Chondrocyte (in vitro differentiated cells): ENCODE measurements around the gene TAL2. TPM values are rescaled to one million over a fixed set of nuclear protein-coding genes. Genes with fewer than 3 reads are reported as not detected.

ENCODE experiments used
- DNase-seq: peaks from one replicate; pipeline ENCODE4 v3.0.0; 2021; ENCODE audit warnings: mixed read lengths, low spot score
- H3K27ac Mint-ChIP-seq: one replicate; pipeline ENCODE4 v1.8.0; 2021; ENCODE audit warnings: mild to moderate bottlenecking, moderate library complexity, mixed read lengths; ENCODE audit not compliant: unreplicated experiment
- H3K27me3 Mint-ChIP-seq: 2 replicates; pipeline ENCODE4 v1.8.0; 2021; ENCODE audit warnings: low read depth, mixed read lengths
- H3K36me3 Mint-ChIP-seq: 2 replicates; pipeline ENCODE4 v1.8.0; 2021; ENCODE audit warnings: low read depth, mixed read lengths
- H3K4me1 Mint-ChIP-seq: 2 replicates; pipeline ENCODE4 v1.8.0; 2021; ENCODE audit warnings: low read depth, mild to moderate bottlenecking, mixed read lengths
- H3K4me3 Mint-ChIP-seq: one replicate; pipeline ENCODE4 v1.8.0; 2021; ENCODE audit warnings: mild to moderate bottlenecking, moderate library complexity, mixed read lengths; ENCODE audit not compliant: unreplicated experiment
- H3K9me3 Mint-ChIP-seq: 2 replicates; pipeline ENCODE4 v1.8.0; 2021; ENCODE audit warnings: low read depth, mixed read lengths
- total RNA-seq: library from RNA; stranded (reverse); gene quantifications from 3 replicates; pipeline ENCODE4 v1.2.1, GENCODE V29; 2021
- TF ChIP-seq, protein P1 (sequence below): fragments of 200-600 bp; sonication (generic); IDR thresholded peaks from 2 replicates; pipeline ENCODE4 v1.5.0; 2021; ENCODE audit warnings: antibody characterized with exemption, mild to moderate bottlenecking, moderate library complexity

Gene TAL2
- total RNA-seq, 1 donor from 2014 or later = not detected

GRCh38 chr9:105663914-105664313 lies 1.7 kb downstream of the TAL2 start:
- peaks cover 9% of the 10 kb centered on the region for H3K27me3 Mint-ChIP-seq
- TF ChIP-seq, protein P1, sequence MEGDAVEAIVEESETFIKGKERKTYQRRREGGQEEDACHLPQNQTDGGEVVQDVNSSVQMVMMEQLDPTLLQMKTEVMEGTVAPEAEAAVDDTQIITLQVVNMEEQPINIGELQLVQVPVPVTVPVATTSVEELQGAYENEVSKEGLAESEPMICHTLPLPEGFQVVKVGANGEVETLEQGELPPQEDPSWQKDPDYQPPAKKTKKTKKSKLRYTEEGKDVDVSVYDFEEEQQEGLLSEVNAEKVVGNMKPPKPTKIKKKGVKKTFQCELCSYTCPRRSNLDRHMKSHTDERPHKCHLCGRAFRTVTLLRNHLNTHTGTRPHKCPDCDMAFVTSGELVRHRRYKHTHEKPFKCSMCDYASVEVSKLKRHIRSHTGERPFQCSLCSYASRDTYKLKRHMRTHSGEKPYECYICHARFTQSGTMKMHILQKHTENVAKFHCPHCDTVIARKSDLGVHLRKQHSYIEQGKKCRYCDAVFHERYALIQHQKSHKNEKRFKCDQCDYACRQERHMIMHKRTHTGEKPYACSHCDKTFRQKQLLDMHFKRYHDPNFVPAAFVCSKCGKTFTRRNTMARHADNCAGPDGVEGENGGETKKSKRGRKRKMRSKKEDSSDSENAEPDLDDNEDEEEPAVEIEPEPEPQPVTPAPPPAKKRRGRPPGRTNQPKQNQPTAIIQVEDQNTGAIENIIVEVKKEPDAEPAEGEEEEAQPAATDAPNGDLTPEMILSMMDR = no peak
- H3K4me3 Mint-ChIP-seq = no peak overlapping the region

DNA sequence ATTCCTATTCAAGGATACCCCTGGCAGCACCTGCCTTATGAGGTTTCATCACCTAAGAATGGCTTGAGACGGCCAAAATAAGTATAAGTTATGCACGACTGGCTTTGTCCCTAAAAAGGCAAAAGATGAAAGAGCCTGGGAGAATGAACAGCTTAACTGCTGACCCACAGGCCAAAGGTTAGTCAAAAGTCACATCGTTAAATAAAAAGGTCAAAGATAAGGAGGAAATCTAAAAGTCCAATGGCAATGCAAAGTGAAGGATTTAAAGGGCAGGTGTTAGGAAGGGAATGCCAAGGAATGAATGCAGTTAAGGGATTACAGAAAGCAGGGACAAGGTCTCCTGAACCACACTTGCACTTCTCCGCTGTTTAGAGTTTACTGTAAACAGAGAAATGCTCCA lies 5.6 kb downstream of the TAL2 start:
- TF ChIP-seq, protein P1 = no peak
- H3K4me3 Mint-ChIP-seq = no peak overlapping the region
- no peak overlapping the region for H3K27ac Mint-ChIP-seq
- no peak for DNase-seq
- H3K9me3 Mint-ChIP-seq = no peaks in the 10 kb centered on the region
- no peaks in the 10 kb centered on the region for H3K4me1 Mint-ChIP-seq
- H3K36me3 Mint-ChIP-seq = no peaks in the 10 kb centered on the region
- peaks cover 21% of the 10 kb centered on the region for H3K27me3 Mint-ChIP-seq

More at GRCh38 chr9:105663914-105664313, 1.7 kb downstream of the TAL2 start:
- no peaks in the 10 kb centered on the region for H3K9me3 Mint-ChIP-seq
- H3K4me1 Mint-ChIP-seq = no peaks in the 10 kb centered on the region
- no peak for DNase-seq
- H3K36me3 Mint-ChIP-seq = no peaks in the 10 kb centered on the region
- no peak overlapping the region for H3K27ac Mint-ChIP-seq

GRCh38 chr9:105670315-105670714 lies 8.1 kb downstream of the TAL2 start:
- Mint-ChIP-seq H3K27ac (no peak overlapping the region), H3K4me1 (no peaks in the 10 kb centered on the region), H3K4me3 (no peak overlapping the region), H3K9me3 (no peaks in the 10 kb centered on the region), H3K27me3 (peaks cover 25% of the 10 kb centered on the region), H3K36me3 (no peaks in the 10 kb centered on the region)
- DNase-seq = no peak
- TF ChIP-seq, protein P1 = no peak

GRCh38 chr9:105670775-105671174 lies 8.5 kb downstream of the TAL2 start:
- Mint-ChIP-seq H3K4me3 (no peak overlapping the region), H3K4me1 (no peaks in the 10 kb centered on the region), H3K27ac (no peak overlapping the region), H3K9me3 (no peaks in the 10 kb centered on the region), H3K36me3 (no peaks in the 10 kb centered on the region), H3K27me3 (peaks cover 25% of the 10 kb centered on the region)
- DNase-seq = no peak
- TF ChIP-seq, protein P1 = no peak

GRCh38 chr9:105672711-105673234 lies 10.5 kb downstream of the TAL2 start:
- Mint-ChIP-seq H3K36me3 (no peaks in the 10 kb centered on the region), H3K9me3 (no peaks in the 10 kb centered on the region), H3K4me3 (no peak overlapping the region), H3K27me3 (peaks cover 19% of the 10 kb centered on the region), H3K27ac (no peak overlapping the region), H3K4me1 (no peaks in the 10 kb centered on the region)
- TF ChIP-seq, protein P1 = no peak
- no peak for DNase-seq
